HepG2 (cell line): ENCODE data around the gene VWA7. TPM values are rescaled to one million over a fixed set of nuclear protein-coding genes. Genes with fewer than 3 reads are reported as not detected.
A peak's percentile ranks its signal among the peaks of the same experiment; 100 is the strongest.

Experiments
- ARNT2 ChIP-seq: sonication (generic); formaldehyde crosslinking; IDR thresholded peaks from 2 replicates; pipeline ENCODE4 v1.8.0; 2022; ENCODE audit warnings: mild to moderate bottlenecking, low read depth, missing genetic modification reagents, moderate library complexity
- BCL3 ChIP-seq: sonication (generic); formaldehyde crosslinking; IDR thresholded peaks from 2 replicates; pipeline ENCODE4 v1.5.1; 2020; ENCODE audit warnings: mild to moderate bottlenecking, missing genetic modification reagents, moderate library complexity
- FOXM1 ChIP-seq: sonication (generic); formaldehyde crosslinking; IDR thresholded peaks from 2 replicates; pipeline ENCODE4 v1.5.0; 2020; ENCODE audit warnings: missing genetic modification reagents
- HCFC1 ChIP-seq: fragments of 150-350 bp; IDR thresholded peaks from 2 replicates; pipeline ENCODE4 v1.6.1; 2014; ENCODE audit warnings: low read depth, low read length
- NCOA5 ChIP-seq: sonication (generic); formaldehyde crosslinking; IDR thresholded peaks from 2 replicates; pipeline ENCODE4 v1.4.0; 2020; ENCODE audit warnings: missing genetic modification reagents
- NR3C1 ChIP-seq: sonication (generic); formaldehyde crosslinking; IDR thresholded peaks from 2 replicates; pipeline ENCODE4 v1.4.0; 2020; ENCODE audit warnings: missing genetic modification reagents
- PTBP1 ChIP-seq: fragments of 200-400 bp; formaldehyde crosslinking; IDR thresholded peaks from 2 replicates; pipeline ENCODE4 v1.6.1; 2018; ENCODE audit warnings: low read length, low read depth; ENCODE audit not compliant: poor library complexity, severe bottlenecking
- SCMH1 ChIP-seq: sonication (generic); formaldehyde crosslinking; IDR thresholded peaks from 2 replicates; pipeline ENCODE4 v1.9.0; 2021; ENCODE audit warnings: missing genetic modification reagents, mild to moderate bottlenecking, borderline replicate concordance
- SMAD1 ChIP-seq: sonication (generic); formaldehyde crosslinking; IDR thresholded peaks from 2 replicates; pipeline ENCODE4 v1.4.0; 2020; ENCODE audit warnings: missing genetic modification reagents, low read depth, mild to moderate bottlenecking, borderline replicate concordance
- SMC3 ChIP-seq: IDR thresholded peaks from 2 replicates; pipeline ENCODE4 v1.6.1; 2011; ENCODE audit warnings: low read length, improper control_type of control experiment
- SNAI1 ChIP-seq: sonication (generic); formaldehyde crosslinking; IDR thresholded peaks from 2 replicates; pipeline ENCODE4 v1.5.0; 2020; ENCODE audit warnings: mild to moderate bottlenecking, missing genetic modification reagents, borderline replicate concordance
- TAF15 ChIP-seq: fragments of 200-400 bp; formaldehyde crosslinking; IDR thresholded peaks from one replicate; pipeline ENCODE4 v1.6.1; 2018; ENCODE audit warnings: mild to moderate bottlenecking, low read depth, low read length; ENCODE audit not compliant: poor library complexity, severe bottlenecking
- TBP ChIP-seq: sonication (generic); formaldehyde crosslinking; IDR thresholded peaks from 2 replicates; pipeline ENCODE4 v1.5.0; 2020; ENCODE audit warnings: missing genetic modification reagents
- ZBTB21 ChIP-seq: sonication (generic); formaldehyde crosslinking; IDR thresholded peaks from 2 replicates; pipeline ENCODE4 v1.4.0; 2020; ENCODE audit warnings: missing genetic modification reagents
- ZNF276 ChIP-seq: sonication (generic); formaldehyde crosslinking; IDR thresholded peaks from 2 replicates; pipeline ENCODE4 v1.4.0; 2020; ENCODE audit warnings: mild to moderate bottlenecking, low read depth, missing genetic modification reagents
- ZNF414 ChIP-seq: sonication (generic); formaldehyde crosslinking; IDR thresholded peaks from 2 replicates; pipeline ENCODE4 v1.5.0; 2020; ENCODE audit warnings: missing genetic modification reagents
- ZNF44 ChIP-seq: sonication (generic); formaldehyde crosslinking; IDR thresholded peaks from 2 replicates; pipeline ENCODE4 v1.5.1; 2020; ENCODE audit warnings: mild to moderate bottlenecking, missing genetic modification reagents
- ZNF552 ChIP-seq: sonication (generic); formaldehyde crosslinking; IDR thresholded peaks from 2 replicates; pipeline ENCODE4 v1.9.0; 2022; ENCODE audit warnings: missing genetic modification reagents, mild to moderate bottlenecking, borderline replicate concordance
- polyA plus RNA-seq, 8 experiments: library from polyadenylated mRNA; depleted of rRNA in 3 of 8; stranded (reverse) in 7 of 8; unstranded in 1 of 8; fragments of >200 nt; fragmentation: Illumina TruSeq in 4 of 8; extraction: Trizol in 4 of 8; gene quantifications; 2 replicates each; pipeline versions ENCODE4 v1.2.1 to v1.2.3, GENCODE V29; 2011 to 2016; ENCODE audit warnings: low read depth in 4 of 8, missing spikeins in 1 of 8, mixed read lengths in 1 of 8; ENCODE audit not compliant: insufficient read depth in 1 of 8
- total RNA-seq, 5 experiments: library from RNA; depleted of rRNA; stranded (reverse); fragments of >200 nt; fragmentation: Illumina TruSeq; extraction: Trizol; gene quantifications; 2 replicates each; pipeline ENCODE4 v1.2.3, GENCODE V29; 2016; ENCODE audit warnings: low read depth in 1 of 5
- TF ChIP-seq, protein P1 (sequence below): IDR thresholded peaks from 2 replicates; pipeline ENCODE4 v1.6.1; 2016
- TF ChIP-seq, protein P2 (sequence below): sonication (generic); formaldehyde crosslinking; IDR thresholded peaks from 2 replicates; pipeline ENCODE4 v1.4.0; 2020; ENCODE audit warnings: missing genetic modification reagents, borderline replicate concordance

Gene VWA7
- total and polyA plus RNA-seq, 2 of the 13 experiments (the other 11 are each of a cell fraction or from before 2014, with no cell fraction given) = 0.86 to 3.3 TPM

GRCh38 chr6:31795616-31796298 is 18.6 kb upstream of the VWA7 start, which contains the start of gene VARS1 (continued):
- peak; percentile 75 for TF ChIP-seq BCL3
- TF ChIP-seq, protein P1, sequence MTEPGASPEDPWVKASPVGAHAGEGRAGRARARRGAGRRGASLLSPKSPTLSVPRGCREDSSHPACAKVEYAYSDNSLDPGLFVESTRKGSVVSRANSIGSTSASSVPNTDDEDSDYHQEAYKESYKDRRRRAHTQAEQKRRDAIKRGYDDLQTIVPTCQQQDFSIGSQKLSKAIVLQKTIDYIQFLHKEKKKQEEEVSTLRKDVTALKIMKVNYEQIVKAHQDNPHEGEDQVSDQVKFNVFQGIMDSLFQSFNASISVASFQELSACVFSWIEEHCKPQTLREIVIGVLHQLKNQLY (CRISPR knock-in tag) = peak; percentile 17; the same call in 1 of the 2 replicates
- TF ChIP-seq ARNT2 (CRISPR knock-in tag) = peak; percentile 97
- TF ChIP-seq NR3C1 (CRISPR knock-in tag) = no peak
- peak; percentile 81; the same call in 1 of the 2 replicates for TF ChIP-seq FOXM1
- peak; percentile 56; the same call in 1 of the 2 replicates for TF ChIP-seq ZNF44 (CRISPR knock-in tag)
- peak; percentile 34; the same call in 1 of the 2 replicates for TF ChIP-seq TBP
- TF ChIP-seq ZNF552 (CRISPR knock-in tag) = 0 out of 2 replicates have a peak, but pooled peaks have one; percentile 40
- TF ChIP-seq SMC3 = peak; percentile 26; the same call in 1 of the 2 replicates
- peak; percentile 60; the same call in 1 of the 2 replicates for TF ChIP-seq SMAD1 (CRISPR knock-in tag)
- TF ChIP-seq, protein P2, sequence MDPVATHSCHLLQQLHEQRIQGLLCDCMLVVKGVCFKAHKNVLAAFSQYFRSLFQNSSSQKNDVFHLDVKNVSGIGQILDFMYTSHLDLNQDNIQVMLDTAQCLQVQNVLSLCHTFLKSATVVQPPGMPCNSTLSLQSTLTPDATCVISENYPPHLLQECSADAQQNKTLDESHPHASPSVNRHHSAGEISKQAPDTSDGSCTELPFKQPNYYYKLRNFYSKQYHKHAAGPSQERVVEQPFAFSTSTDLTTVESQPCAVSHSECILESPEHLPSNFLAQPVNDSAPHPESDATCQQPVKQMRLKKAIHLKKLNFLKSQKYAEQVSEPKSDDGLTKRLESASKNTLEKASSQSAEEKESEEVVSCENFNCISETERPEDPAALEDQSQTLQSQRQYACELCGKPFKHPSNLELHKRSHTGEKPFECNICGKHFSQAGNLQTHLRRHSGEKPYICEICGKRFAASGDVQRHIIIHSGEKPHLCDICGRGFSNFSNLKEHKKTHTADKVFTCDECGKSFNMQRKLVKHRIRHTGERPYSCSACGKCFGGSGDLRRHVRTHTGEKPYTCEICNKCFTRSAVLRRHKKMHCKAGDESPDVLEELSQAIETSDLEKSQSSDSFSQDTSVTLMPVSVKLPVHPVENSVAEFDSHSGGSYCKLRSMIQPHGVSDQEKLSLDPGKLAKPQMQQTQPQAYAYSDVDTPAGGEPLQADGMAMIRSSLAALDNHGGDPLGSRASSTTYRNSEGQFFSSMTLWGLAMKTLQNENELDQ (CRISPR knock-in tag) = peak; percentile 20; the same call in 1 of the 2 replicates
- no peak for TF ChIP-seq PTBP1
- no peak for TF ChIP-seq NCOA5 (CRISPR knock-in tag)
- 0 out of 2 replicates have a peak, but pooled peaks have one; percentile 55 for TF ChIP-seq ZNF276 (CRISPR knock-in tag)
- TF ChIP-seq SCMH1 = no peak
- no peak for TF ChIP-seq ZBTB21
- TF ChIP-seq TAF15 = peak; percentile 64
- peak; percentile 93 for TF ChIP-seq ZNF414 (CRISPR knock-in tag)
- TF ChIP-seq HCFC1 = peak; percentile 47; the same call in 1 of the 2 replicates
- TF ChIP-seq SNAI1 (CRISPR knock-in tag) = 0 out of 2 replicates have a peak, but pooled peaks have one; percentile 18
